GM10266 (cell line): ENCODE data around the gene MYO18B.

Experiments used
- DNase-seq: peaks from one replicate; pipeline ENCODE4 v3.0.0; 2012; ENCODE audit errors: extremely low spot score
- CTCF ChIP-seq: IDR thresholded peaks from 2 replicates; pipeline ENCODE4 v1.5.1; 2012; ENCODE audit warnings: mild to moderate bottlenecking, low read depth; ENCODE audit not compliant: control insufficient read depth, insufficient read depth; ENCODE audit errors: missing control alignments

Gene MYO18B

GRCh38 chr22:25791556-25791955, 49.6 kb downstream of the MYO18B start:
- no peak for TF ChIP-seq CTCF

GRCh38 chr22:25795478-25795877, 53.5 kb downstream of the MYO18B start:
- DNase-seq = no peak
- no peak for TF ChIP-seq CTCF

More at GRCh38 chr22:25791556-25791955, 49.6 kb downstream of the MYO18B start:
- no peak for DNase-seq

GRCh38 chr22:25797498-25798290, 55.7 kb downstream of the MYO18B start:
- TF ChIP-seq CTCF = no peak
- no peak for DNase-seq

GRCh38 chr22:25800766-25801165, 58.8 kb downstream of the MYO18B start:
- DNase-seq = no peak
- no peak for TF ChIP-seq CTCF

- no peak for TF ChIP-seq CTCF
Measured at GRCh38 chr22:25802018-25802417, 60.0 kb downstream of the MYO18B start.

GRCh38 chr22:25804676-25805075, 62.7 kb downstream of the MYO18B start:
- TF ChIP-seq CTCF = no peak

More at GRCh38 chr22:25802018-25802417, 60.0 kb downstream of the MYO18B start:
- DNase-seq = no peak

GRCh38 chr22:25806579-25806978, 64.6 kb downstream of the MYO18B start:
- no peak for TF ChIP-seq CTCF
- no peak for DNase-seq

More at GRCh38 chr22:25804676-25805075, 62.7 kb downstream of the MYO18B start:
- no peak for DNase-seq
